AG04449 (cell line): Measurements from ENCODE around the gene RTN1.

Experiments
- CTCF ChIA-PET: fragments of 350-600 bp; formaldehyde crosslinking; extraction: SDS; loops from one replicate; lab custom pipeline; 2021; ENCODE audit warnings: antibody characterized with exemption; lab: Yijun Ruan, JAX
- POLR2A ChIA-PET: fragments of 400-600, 350-600 bp; formaldehyde crosslinking; extraction: SDS; loops from one replicate; lab custom pipeline; 2020; ENCODE audit warnings: antibody characterized with exemption, inconsistent platforms; lab: Yijun Ruan, JAX
- DNase-seq: peaks from one replicate; pipeline ENCODE4 v3.0.0-alpha.2; 2010; ENCODE audit warnings: low read depth, low spot score
- H3K4me3 ChIP-seq: 2 replicates; pipeline ENCODE4 v1.5.1; 2011; ENCODE audit warnings: low read depth, mild to moderate bottlenecking, control low read depth, low read length
- CTCF ChIP-seq: IDR thresholded peaks from one replicate; pipeline ENCODE4 v1.5.1; 2011; ENCODE audit warnings: mild to moderate bottlenecking, moderate library complexity, low read length, control low read depth, inconsistent platforms; ENCODE audit not compliant: insufficient read depth; ENCODE audit errors: missing control alignments

The RTN1 gene

GRCh38 chr14:59698793-59699192, 171.8 kb downstream of the RTN1 start:
- DNase-seq, result no peak
- H3K4me3 ChIP-seq, result no peak overlapping the region
- ChIA-PET POLR2A (no interaction called here), CTCF (interaction anchor here (6.0 kb wide), 1 partner anchor 11 kb away, joined by 23 read pairs; no protein-coding TSS in a partner anchor)
- no peak for TF ChIP-seq CTCF

- POLR2A ChIA-PET, result no interaction called here
- CTCF ChIA-PET, result interaction anchor here (0.8 kb wide), 1 partner anchor 62 kb away, joined by 4 read pairs; no protein-coding TSS in a partner anchor
- no peak for TF ChIP-seq CTCF
- no peak for DNase-seq
- no peak overlapping the region for H3K4me3 ChIP-seq
Measured at GRCh38 chr14:59695198-59695597, 175.4 kb downstream of the RTN1 start.

- no peak for TF ChIP-seq CTCF
- DNase-seq, result no peak
- ChIA-PET CTCF (interaction anchor here (1.7 kb wide), 1 partner anchor 59 kb away, joined by 8 read pairs; no protein-coding TSS in a partner anchor), POLR2A (no interaction called here)
- no peak overlapping the region for H3K4me3 ChIP-seq
Measured at GRCh38 chr14:59691266-59691665, 179.3 kb downstream of the RTN1 start.

GRCh38 chr14:59690426-59690825, 180.2 kb downstream of the RTN1 start:
- ChIA-PET POLR2A (no interaction called here), CTCF (interaction anchor here (1.7 to 3.1 kb wide), 2 partner anchors 58 to 183 kb away, joined by 8 to 15 read pairs; no protein-coding TSS in a partner anchor)
- DNase-seq, result no peak
- H3K4me3 ChIP-seq, result no peak overlapping the region
- no peak for TF ChIP-seq CTCF

- ChIA-PET CTCF (interaction anchor here (0.8 to 4.2 kb wide), 13 partner anchors 10 to 204 kb away, joined by 3 to 51 read pairs (median 6); partner anchors contain the start of genes JKAMP and L3HYPDH), POLR2A (no interaction called here)
- DNase-seq, result peak; percentile 12
- H3K4me3 ChIP-seq, result no peak overlapping the region
- peak; percentile 84 for TF ChIP-seq CTCF
Measured at GRCh38 chr14:59688224-59689170, 182.1 kb downstream of the RTN1 start.

GRCh38 chr14:59687663-59688062, 182.9 kb downstream of the RTN1 start:
- POLR2A ChIA-PET, result no interaction called here
- CTCF ChIA-PET, result interaction anchor here (0.8 to 4.2 kb wide), 8 partner anchors 9 to 204 kb away, joined by 3 to 51 read pairs (median 8); partner anchors contain the start of genes JKAMP and L3HYPDH

More at GRCh38 chr14:59687663-59688062, 182.9 kb downstream of the RTN1 start:
- no peak for DNase-seq
- H3K4me3 ChIP-seq, result no peak overlapping the region
- TF ChIP-seq CTCF, result no peak
